KBM-7 (cell line): ENCODE results near the gene TBX21.

Experiments used
- DNase-seq: peaks from one replicate; pipeline ENCODE4 v3.0.0-alpha.2; 2015
- in situ Hi-C: fragments of 300-500 bp; cut with MboI; formaldehyde crosslinking; loops from 2 replicates; pipeline ENCODE4 v1.14.3; 2020; ENCODE audit warnings: low sequenced_read_pairs, low pct_unique_long_range_greater_than_20kb, mixed read lengths

Gene TBX21

GRCh38 chr17:47792979-47793378 is 59.9 kb downstream of the TBX21 start:
- in situ Hi-C loops: no loop called here

More at GRCh38 chr17:47792979-47793378, 59.9 kb downstream of the TBX21 start:
- no peak for DNase-seq
